ENCODE results near the gene SUN2. TPM values are rescaled to one million over a fixed set of nuclear protein-coding genes. Genes with fewer than 3 reads are reported as not detected.
A peak's percentile ranks its signal among the peaks of the same experiment; 100 is the strongest.

The SUN2 gene
- total and polyA plus RNA-seq, 2 of the 13 experiments (the other 11 are each of a cell fraction or from before 2014, with no cell fraction given) = 45.6 to 56.6 TPM

GRCh38 chr22:38762551-38762983, 6.8 kb upstream of the SUN2 start:
- Histone ChIP-seq H3K4me2 (ENCODE audit: low read depth, low read length) (peak overlapping the region; percentile 42; the same call in 1 of the 2 replicates), H3K27ac (ENCODE audit: extremely low read length, insufficient read depth, low read length) (no peak overlapping the region), H3K9ac (ENCODE audit: insufficient read depth, low read depth, low read length) (no peak overlapping the region), H3K36me3 (replicated peaks in 1 of 2; ENCODE audit: control insufficient read depth in 1 of 2, insufficient read depth in 2 of 2, low read length in 2 of 2) (no peaks in the 10 kb centered on the region), H3K4me3 (replicated peaks in 1 of 3; ENCODE audit: insufficient read depth in 1 of 3, low read depth in 2 of 3, low read length in 3 of 3) (no peak overlapping the region), H3K79me2 (ENCODE audit: insufficient read depth, low read length) (no peaks in the 10 kb centered on the region), H4K20me1 (ENCODE audit: insufficient read depth, low read length) (no peaks in the 10 kb centered on the region), H3K4me1 (ENCODE audit: insufficient read depth, low read length) (peaks cover 75% of the 10 kb centered on the region), H3K9me3 (ENCODE audit: low read length) (no peaks in the 10 kb centered on the region), H2AFZ (ENCODE audit: low read length) (no peak overlapping the region), H3K27me3 (ENCODE audit: control insufficient read depth in 1 of 2, insufficient read depth in 2 of 2, low read length in 2 of 2) (peaks cover 1 to 19% of the 10 kb centered on the region in 2 experiments; a peak in 4 of 5 replicates)
- ATAC-seq (no peak), FAIRE-seq (no peak), DNase-seq (ENCODE audit: low spot score) (no peak)
- no TSS peak for BruUV-seq (replicated peaks)
- CTCF ChIA-PET (ENCODE audit: low intra/inter-chr PET ratio, low total read pairs) = no interaction called here
- POLR2A ChIA-PET = no interaction called here
- TF ChIP-seq, protein P1, sequence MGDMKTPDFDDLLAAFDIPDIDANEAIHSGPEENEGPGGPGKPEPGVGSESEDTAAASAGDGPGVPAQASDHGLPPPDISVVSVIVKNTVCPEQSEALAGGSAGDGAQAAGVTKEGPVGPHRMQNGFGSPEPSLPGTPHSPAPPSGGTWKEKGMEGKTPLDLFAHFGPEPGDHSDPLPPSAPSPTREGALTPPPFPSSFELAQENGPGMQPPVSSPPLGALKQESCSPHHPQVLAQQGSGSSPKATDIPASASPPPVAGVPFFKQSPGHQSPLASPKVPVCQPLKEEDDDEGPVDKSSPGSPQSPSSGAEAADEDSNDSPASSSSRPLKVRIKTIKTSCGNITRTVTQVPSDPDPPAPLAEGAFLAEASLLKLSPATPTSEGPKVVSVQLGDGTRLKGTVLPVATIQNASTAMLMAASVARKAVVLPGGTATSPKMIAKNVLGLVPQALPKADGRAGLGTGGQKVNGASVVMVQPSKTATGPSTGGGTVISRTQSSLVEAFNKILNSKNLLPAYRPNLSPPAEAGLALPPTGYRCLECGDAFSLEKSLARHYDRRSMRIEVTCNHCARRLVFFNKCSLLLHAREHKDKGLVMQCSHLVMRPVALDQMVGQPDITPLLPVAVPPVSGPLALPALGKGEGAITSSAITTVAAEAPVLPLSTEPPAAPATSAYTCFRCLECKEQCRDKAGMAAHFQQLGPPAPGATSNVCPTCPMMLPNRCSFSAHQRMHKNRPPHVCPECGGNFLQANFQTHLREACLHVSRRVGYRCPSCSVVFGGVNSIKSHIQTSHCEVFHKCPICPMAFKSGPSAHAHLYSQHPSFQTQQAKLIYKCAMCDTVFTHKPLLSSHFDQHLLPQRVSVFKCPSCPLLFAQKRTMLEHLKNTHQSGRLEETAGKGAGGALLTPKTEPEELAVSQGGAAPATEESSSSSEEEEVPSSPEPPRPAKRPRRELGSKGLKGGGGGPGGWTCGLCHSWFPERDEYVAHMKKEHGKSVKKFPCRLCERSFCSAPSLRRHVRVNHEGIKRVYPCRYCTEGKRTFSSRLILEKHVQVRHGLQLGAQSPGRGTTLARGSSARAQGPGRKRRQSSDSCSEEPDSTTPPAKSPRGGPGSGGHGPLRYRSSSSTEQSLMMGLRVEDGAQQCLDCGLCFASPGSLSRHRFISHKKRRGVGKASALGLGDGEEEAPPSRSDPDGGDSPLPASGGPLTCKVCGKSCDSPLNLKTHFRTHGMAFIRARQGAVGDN (CRISPR knock-in tag; IDR thresholded peaks at IDR 0.05) = peak; percentile 26; the same call in 1 of the 2 replicates
- TF ChIP-seq ZNF205 (CRISPR knock-in tag; IDR thresholded peaks at IDR 0.05) = no peak
- no peak for TF ChIP-seq NCOA2 (CRISPR knock-in tag; IDR thresholded peaks at IDR 0.05)
- no peak for TF ChIP-seq EED (CRISPR knock-in tag; IDR thresholded peaks at IDR 0.05)
- TF ChIP-seq HNRNPL (IDR thresholded peaks at IDR 0.05; ENCODE audit: low read depth, low read length) = 0 out of 2 replicates have a peak, but pooled peaks have one; percentile 34
- in situ Hi-C loops (cut with HindIII; ENCODE audit: extremely low pct_ligation_motif_present, low pct_unique_long_range_greater_than_20kb) = no loop called here
- WGBS (ENCODE audit: low lambda C conversion rate) = 6% methylated on average over 10 of the region's 11 CpGs
- intact Hi-C loops (cut with micrococcal nuclease; ENCODE audit: unreplicated experiment) = loop anchor here (10.0 kb wide), 2 partner anchors 82 to 242 kb away; partner anchors contain the start of gene NPTXR

Data from HepG2 (cell line).